HG03108 (cell line): Measurements from ENCODE around the gene CABP7.
"Not testable (repeated sequence)": the region's sequence is repeated elsewhere in the genome, so short reads cannot be mapped to it uniquely, and the experiment has no call there.

Source experiments
- ATAC-seq: cut with Tn5 transposase; IDR thresholded peaks from one replicate; pipeline ENCODE4 v1.9.1; 2021; ENCODE audit warnings: moderate library complexity; ENCODE audit not compliant: unreplicated experiment

The CABP7 gene

DNA sequence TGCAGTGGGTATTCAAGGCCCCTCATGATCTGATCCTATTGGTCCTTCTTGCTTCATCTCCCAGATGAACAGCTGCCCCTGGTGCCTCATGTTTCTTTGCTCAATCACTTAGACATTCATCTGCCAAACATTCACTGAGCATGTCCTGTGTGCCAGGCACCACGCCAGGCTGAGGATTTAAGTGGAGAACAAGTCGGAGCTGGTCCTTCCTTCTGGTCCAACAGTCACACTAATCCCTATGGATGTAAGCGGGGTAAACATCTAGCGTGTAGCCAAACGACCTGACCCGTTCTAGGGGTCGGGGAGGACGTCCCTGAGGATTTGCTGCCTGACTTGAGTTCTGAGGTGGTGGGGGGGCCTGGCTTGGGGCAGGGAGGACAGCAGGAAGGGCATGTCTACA lies 25.1 kb downstream of the CABP7 start:
- no peak for ATAC-seq

GRCh38 chr22:29747832-29748231 lies 28.0 kb downstream of the CABP7 start:
- no peak for ATAC-seq

DNA sequence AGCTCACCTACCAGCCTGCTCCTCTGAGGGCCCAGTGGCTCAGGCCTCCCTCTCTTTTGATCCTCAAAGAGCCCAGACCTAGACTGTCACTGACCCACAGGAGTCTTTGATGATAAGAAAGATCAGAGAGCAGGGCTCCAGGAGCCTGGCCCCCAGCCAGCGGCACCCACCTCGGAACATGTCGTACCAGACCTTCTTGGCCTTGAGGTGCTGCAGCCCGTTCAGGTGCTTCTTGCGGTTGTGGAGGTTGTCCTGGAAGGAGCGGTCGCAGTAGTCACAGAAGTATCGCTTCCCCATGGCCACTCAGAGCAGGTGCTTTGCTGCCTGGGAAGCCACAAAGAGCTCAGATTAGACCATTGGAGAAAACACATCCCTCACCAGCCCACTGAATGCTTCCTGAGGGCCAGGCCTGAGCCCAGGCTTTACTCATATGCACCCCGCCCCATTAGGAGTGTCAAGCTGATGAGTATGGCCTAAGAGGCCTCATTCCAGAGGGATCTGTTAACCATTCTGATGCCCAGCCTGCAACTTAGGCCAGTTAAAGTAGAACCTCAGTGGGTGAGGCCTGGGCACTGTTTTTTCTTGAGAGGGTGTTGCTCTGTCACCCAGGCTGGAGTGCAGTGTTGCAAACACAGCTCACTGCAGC lies 28.6 kb downstream of the CABP7 start:
- no peak for ATAC-seq

DNA sequence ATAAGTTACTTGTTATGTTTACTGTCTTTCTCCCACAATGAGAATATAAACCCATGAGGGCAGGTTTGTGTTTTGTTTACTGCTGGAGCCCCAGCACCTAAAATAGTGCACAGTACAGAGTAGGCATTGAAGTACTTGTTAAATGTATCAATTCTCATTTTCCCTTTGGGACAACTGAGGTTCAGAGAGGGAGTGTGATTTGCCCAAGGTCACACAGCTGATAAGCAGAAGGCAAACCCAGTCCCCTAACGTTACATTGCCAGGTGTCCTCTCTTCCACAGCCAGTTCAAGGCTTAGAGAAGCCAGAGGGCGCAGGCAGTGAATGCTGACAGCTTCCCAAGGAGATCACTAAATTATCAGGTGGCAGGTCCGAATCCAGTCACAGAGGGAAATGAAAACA lies 30.2 kb downstream of the CABP7 start:
- ATAC-seq: no peak

DNA sequence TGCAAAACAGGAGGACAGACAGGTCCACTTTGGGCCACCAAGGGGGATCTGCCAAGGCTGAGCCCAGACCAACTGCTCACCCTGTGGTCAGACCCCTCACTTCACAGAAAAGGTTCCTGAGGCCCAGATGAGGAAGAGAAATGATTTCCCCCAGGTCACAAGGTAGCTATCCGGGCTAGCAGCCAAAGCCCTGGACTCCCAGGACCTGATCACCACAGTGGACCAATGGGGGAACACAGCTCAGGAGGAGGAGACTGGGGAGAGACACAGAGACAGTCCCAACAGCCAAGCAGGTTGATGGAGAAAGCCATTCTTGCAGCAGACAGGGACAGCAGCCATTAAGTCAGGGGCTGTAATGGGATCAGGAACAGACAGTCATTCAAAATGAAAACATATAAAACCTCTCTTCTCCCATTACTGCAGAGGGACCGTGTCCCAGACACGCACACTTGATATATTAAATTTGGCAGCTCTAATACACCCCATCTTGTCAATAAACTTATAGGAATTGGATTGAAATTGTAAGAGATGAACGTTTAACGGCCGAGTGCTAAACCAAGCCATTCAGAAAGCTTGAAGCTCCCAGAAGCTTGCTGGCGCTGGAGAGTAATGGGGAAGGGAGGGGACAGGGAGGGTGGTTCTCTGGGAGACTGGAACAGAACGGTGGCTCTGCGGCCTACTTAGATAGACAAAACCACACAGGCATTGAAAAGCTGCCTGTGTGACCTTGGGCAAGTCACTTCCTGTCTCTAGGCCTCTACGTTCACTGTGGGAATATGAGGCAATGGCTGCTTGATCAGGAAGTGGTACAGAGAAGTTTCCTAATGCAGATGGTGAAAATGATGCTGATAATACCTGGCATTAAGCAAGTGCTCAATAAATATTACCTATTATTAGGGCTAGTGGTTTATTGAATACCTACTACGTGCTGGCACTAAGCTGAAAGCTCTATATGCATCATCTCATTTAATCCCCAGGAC lies 31.0 kb downstream of the CABP7 start:
- ATAC-seq: no peak

DNA sequence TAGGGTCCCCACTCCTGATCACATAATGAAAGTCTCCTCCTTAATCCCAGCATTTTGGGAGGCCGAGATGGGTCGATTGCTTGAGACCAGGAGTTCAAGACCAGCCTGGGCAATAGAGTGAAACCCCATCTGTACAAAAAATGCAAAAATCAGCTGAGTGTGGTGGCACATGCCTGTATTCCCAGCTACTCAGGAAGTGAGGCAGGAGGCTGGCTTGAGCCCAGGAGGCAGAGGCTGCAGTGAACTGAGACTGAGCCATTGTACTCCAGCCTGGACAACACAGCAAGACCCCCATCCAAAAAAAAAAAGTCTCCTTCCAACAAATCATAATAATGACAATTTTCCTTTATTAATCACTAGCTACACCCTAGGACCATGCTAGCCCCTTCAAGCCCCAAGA lies 31.9 kb downstream of the CABP7 start:
- ATAC-seq: no peak

DNA sequence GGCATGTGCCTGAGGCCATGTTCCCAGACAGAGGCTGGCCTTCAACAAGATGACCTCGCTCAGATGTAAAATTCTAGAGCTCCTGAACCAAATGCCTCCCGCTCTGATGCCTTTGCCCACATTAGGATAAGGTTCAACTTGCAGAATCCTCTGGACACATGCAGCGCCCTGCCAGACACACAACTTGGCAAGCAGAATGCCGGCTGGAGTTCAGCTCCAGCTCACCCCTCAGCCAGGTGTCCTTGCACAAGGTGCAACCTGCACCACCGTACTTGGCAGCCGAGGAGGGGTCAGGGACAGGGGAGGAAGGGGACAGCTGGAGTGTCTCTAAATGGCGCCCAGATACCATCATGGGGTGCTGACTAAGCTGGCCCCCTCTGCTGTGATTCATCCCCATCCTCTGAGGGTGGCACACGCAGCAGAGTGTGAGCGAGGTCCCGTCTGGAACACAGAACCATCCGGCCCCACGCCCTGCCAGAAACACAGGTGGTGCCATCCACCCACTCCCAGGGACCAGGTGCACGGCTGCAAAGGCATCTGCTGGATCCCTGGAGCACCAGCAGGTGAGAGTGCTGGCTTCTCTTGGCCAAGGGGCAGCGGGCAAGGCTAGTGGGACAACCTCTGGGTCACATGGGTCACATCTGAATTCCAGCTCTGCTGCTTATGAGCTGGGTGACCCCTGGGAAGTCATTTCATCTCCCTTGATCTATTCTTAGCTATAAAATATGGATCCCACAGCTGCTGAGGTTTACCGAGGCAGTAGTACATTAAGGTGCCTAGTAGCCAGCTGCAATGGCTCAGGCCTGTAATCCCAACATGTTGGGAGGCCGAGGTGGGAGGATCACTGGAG lies 34.2 kb downstream of the CABP7 start:
- ATAC-seq: no peak

DNA sequence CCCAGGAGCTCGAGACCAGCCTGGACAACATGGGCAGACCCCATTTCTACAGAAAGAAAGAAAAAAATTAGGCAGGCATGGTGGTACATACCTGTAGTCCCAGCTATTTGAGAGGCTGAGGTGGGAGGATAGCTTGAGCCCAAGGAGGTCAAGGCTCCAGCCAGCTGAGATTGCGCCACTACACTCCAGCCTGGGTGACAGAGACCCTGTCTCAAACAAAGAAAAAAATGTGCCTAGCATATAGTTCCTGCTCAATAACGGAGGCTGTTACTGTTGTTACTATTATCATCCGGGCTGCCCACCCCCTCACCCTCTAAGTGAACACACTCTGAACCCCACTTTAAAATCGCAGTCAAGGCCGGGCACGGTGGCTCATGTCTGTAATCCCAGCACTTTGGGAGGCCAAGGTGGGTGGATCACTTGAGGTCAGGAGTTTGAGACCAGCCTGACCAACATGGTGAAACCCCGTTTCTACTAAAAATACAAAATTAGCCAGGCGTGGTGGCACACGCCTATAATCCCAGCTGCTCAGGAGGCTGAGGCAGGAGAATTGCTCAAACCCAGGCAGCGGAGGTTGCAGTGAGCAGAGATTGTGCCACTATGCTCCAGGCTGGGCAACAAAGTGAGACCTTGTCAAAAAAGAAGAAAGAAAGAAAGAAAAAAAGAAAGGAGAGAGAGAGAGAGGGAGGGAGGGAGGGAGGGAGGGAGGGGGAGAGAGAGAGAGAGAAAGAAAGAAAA lies 35.0 kb downstream of the CABP7 start:
- not testable (repeated sequence) for ATAC-seq

DNA sequence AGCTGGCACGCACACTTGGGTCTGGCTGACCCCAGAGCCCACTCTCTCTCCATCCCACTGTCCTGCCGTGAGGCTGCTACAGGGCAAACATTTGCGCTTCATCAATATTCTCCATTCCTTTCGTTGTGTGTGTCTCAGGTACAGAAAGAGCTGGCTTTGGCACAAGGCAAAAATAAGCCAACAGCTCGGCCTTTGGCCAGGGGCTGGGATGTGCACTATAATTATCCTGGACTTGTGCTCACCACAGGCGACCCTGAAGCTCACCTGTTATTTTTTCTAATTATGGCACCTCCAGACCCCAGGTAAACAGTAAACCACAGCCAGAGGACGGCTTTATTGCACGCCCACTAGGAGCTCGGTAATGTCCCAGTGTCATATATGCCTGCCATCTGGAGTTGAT lies 36.1 kb downstream of the CABP7 start:
- no peak for ATAC-seq

GRCh38 chr22:29756341-29756740 lies 36.5 kb downstream of the CABP7 start:
- ATAC-seq: no peak

GRCh38 chr22:29757096-29757495 lies 37.3 kb downstream of the CABP7 start:
- no peak for ATAC-seq

DNA sequence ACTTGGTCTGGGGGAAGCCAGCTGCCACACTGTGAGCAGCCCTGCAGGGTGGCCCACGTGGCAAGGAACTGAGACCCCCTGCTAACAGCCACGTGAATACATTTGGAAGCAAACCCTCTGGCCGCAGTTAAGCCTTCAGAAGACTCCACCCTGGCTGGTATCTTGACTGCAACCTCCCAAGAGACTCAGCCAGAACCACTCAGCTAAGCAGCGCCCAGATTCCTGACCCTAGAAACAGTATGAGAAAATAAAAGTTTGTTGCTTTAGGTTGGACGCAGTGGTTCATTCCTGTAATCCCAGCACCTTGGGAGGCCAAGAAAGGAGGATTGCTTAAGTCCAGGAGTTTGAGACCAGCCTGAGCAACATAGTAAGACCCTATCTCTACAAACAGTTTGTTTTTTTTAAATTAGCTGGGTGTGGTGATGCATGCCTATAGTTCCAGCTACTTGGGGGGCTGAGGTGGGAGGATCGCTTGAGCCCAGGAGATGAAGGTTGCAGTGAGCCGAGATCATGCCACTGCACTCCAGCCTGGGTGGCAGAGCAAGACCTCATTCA lies 38.3 kb downstream of the CABP7 start:
- ATAC-seq: no peak

- no peak for ATAC-seq
Measured at GRCh38 chr22:29758959-29759358, 39.2 kb downstream of the CABP7 start.

- no peak for ATAC-seq
Measured at GRCh38 chr22:29762263-29762662, 42.5 kb downstream of the CABP7 start.

GRCh38 chr22:29765905-29766631 lies 46.3 kb downstream of the CABP7 start:
- no peak for ATAC-seq

GRCh38 chr22:29766632-29767170 lies 46.9 kb downstream of the CABP7 start, which contains the start of gene ZMAT5:
ZMAT5 (minus strand) TSS chr22:29767007; CDS start chr22:29748544, 18,463 bp downstream.
- peak; percentile 90 for ATAC-seq

GRCh38 chr22:29767171-29768051 lies 47.6 kb downstream of the CABP7 start, which contains the start of gene UQCR10:
UQCR10 (plus strand) TSS chr22:29767369; CDS start chr22:29767399, 30 bp downstream.
- ATAC-seq: peak; percentile 47

GRCh38 chr22:29768052-29768693 lies 48.4 kb downstream of the CABP7 start:
- no peak for ATAC-seq
